Stimulated activated CD8-positive, alpha-beta memory T cell treated with anti-CD3 and anti-CD28 coated beads, Interleukin-12 subunit alpha, Interleukin-12 subunit beta, amount 100 ng/mL, for 24 hours (primary cell): Measurements from ENCODE around the gene CPLANE1.
"Not testable (repeated sequence)": the region's sequence is repeated elsewhere in the genome, so short reads cannot be mapped to it uniquely, and the experiment has no call there.

Experiments used
- DNase-seq: peaks from one replicate; pipeline ENCODE4 v3.0.0-alpha.2; 2020; ENCODE audit errors: extremely low read depth

The CPLANE1 gene

DNA sequence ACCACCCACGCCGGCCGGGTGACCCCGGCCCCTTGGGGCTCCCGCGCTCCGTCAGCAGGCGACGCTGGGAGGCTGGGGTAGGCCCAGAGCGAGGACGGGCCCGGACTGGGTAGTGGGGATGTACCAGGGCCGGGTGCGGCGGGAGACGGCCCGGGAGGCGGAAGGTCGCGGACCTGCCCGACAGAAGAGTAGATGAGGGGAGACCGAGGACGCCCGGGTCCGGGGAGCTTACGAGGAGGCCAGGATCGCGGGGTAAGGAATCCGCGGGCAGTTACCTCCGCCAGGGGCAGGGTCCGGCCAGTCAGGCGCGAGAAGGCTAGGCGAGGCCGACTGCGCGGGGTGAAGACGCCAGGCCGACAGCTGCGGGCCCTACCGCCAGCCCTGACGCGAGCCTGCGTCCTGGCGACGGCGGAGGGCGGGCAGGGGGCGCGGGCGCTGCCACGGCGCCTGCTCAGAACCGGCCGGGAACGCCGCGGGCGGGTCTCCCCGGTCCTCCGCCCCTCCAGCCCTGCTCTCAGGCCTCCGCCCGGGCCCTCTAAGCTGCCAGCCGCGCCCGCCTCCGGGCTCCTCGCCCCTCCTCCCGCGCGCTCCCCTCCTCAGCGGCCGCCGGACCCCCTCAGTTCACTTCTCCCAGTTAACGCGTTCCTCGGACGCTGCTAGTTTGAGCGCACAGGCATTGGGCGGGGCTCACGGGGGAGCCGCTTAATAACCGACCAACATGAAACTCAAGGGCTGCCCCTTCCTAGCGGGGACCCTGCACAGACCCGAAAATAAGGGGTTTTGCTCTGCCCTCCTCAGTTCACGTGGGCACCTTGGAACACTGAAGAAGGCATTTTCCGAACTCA, at the start of gene CPLANE1:
Gene CPLANE1 (minus strand): TSS at position 407 of the 845 bp plus-strand sequence. CDS start 1,678 bp downstream, outside the sequence.
- DNase-seq, result peak; percentile 30

DNA sequence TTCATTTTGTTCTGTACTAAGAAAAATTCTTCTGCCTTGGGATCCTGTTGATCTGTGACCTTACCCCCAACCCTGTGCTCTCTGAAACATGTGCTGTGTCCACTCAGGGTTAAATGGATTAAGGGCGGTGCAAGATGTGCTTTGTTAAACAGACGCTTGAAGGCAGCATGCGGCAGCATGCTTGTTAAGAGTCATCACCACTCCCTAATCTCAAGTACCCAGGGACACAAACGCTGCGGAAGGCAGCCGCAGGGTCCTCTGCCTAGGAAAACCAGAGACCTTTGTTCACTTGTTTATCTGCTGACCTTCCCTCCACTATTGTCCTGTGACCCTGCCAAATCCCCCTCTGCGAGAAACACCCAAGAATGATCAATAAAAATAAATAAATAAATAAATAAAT, 47.1 kb upstream of the CPLANE1 start:
- not testable (repeated sequence) for DNase-seq

DNA sequence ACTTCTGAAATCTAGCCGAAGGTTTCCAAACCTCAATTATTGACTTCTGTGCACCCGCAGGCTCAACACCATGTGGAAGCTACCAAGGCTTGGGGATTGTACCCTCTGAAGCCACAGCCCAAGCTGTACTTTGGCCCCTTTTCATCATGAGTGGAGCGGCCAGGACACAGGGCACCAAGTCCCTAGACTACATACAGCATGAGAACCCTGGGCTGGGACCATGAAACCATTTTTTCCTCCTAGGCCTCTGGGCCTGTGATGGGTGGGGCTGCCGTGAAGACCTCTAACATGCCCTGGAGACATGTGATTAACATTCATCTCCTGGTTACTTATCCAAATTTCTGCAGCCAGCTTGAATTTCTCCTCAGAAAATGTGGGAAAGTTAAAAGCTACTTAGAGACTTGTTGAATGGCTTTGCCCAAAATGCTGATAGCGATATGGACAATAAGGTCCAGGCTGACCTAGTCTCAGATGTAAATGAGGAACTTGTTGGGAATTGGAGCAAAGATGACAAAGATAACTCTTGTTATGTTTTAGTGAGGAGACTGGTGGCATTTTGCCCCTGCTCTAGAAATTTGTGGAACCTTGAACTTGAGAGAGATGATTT, 34.1 kb upstream of the CPLANE1 start:
- DNase-seq, result no peak

DNA sequence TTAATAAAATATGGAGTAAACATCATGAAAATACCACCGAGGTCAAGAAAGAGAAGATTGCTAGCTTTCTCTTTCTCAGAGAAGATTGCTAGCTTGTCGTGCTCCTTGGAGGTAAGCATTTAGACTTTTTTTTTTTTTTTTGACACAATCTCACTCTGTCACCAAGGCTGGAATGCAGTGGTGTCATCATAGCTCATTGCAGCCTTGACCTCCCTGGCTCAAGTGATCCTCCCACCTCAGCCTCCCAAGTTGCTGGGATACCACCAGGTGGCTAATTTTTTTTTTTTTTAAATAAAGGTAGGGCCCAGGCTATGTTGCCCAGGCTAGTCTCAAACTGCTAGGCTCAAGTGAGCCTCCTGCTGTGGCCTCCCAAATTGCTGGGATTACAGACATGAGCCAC, 26.3 kb upstream of the CPLANE1 start:
- DNase-seq, result no peak

DNA sequence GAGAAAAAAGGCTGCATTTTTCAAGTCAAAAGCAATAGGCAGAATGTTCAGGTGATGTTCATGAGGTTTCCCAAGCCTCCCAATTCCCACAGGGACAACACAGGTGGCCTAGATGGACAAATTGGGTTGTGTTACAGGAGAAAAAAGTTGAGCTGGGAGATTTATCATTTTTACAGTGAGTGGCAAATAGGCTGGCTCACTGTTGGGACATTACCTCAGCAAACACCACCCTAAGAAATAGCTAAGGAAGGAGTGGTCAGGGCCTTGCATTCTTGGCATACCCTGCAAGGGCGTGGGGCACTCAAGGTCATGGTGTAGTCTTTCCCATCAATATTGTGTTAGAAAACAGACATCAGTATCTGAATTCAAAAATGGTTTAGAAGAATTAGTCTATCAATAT, 23.3 kb upstream of the CPLANE1 start:
- DNase-seq, result no peak

DNA sequence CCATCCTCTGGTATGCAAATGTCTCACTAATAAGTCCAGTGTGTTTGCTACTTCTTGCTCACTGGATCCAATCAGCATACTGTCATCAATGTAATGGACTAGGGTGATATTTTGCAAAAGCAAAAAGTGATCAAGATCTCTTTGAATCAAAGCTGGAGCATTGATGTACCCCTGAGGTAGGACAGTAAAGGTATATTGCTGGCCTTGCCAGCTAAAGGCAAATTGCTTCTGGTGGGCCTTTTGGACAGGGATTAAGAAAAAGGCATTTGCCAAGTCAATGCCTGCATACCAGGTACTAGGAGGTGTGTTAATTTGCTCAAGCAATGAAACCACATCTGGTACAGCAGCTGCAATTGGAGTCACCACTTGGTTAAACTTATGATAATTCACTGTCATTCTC, 18.9 kb upstream of the CPLANE1 start:
- DNase-seq, result not testable (repeated sequence)

DNA sequence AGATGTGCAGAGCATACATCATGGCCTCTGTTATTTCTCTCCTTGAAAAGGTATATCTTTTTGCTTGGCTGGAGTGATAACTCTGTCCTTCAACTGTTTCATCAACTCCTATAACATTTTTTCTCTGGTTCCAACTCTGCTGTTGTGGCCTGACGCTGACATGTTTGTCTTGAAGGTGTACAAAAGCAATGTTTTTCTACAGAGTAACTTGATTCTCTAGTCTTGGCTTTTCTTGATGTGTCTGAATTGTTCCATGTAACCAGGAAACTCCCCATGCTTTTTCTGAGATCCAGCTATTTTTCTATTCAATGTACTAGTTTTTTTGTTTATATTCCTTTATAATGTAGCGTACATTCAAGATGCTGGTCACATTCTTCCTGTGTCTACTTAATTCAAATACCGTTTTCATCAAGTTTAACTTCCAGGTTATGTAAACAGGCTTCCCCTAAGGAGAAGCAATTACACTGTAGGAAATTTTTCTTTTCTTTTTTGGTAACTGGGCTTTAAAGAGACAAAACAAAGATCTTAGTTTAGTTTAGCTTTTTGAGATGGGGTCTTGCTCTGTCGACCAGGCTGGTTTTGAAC, 6.7 kb upstream of the CPLANE1 start:
- DNase-seq, result no peak

DNA sequence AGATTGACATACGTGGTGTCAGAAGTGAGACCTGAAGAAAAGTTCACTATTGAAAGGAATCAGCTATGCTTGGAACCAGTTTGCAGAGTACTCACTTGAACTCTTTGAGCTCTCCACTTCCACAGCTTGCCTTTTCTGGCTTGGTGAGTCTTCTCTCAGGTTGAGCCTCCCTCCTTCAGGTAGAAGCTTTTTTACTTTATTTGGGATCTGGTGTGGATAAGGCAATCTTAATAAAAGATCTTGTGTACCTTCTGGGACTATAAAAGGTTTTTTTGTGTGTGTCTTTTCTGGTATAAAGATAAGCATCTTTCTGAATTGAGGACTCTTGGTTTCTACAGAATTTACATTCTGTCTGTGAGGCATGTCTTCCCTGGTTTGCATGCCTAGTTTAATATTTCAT, 5.4 kb upstream of the CPLANE1 start:
- DNase-seq, result no peak

DNA sequence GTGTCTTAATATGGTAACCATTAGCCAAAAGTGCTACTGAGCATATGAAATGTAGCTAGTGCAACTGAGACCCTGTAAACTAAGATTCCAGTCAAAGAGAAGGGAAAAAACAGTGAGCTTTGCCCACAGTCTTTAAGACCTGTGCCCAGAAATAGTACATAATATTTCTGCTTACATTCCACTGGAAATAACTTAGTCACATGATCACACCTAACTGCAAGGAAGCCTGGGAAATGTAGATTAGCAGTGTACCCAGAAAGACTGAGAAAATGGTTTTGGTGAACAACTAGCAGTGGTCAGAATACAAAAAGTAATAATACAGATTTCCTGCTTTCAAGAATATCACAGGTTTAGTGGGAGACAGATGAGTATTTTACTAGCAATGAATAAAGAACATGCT, 2.5 kb upstream of the CPLANE1 start:
- no peak for DNase-seq

DNA sequence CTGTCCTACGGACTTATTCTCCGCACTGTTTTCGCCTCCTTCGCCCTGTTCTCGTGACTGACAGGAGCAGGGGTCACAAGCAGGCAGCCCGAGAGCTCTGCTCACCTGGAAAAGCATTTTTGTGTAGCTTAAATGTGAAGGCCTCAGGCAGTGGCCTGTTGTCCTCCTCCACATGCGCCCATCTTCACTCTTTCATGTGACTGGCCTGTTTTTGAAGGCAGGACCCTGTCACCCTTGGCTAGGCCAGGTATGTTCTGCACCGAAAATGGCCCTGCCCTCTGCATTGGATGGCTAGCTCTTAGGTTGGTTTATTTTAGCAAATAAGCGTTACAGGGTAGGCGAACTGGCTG, 614 bp upstream of the CPLANE1 start:
- DNase-seq, result no peak

DNA sequence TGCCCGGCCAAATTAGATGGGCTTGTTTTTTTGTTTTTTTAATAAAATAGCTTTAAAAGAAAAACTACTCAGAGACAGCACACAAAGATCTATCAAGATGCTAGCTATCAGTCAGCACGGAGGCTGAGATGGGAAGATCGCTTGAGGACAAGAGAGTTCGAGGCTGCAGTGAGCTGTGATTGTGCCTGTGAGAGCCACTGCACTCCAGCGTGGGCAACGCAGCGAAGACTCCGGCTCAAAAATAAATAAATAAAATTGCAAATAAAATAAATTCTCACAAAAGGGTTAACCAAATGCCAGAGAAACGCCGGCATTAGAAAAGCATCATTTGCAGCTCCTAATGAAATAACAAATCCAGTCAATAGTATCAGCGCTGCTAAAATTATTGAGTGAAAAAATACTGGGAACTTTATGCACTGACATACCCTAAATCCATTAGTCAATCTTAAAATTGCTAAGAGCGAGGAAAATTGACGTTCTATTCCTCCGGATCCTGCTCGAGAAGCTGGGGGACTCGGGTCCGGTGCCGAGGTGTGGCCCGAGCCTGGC, 681 bp downstream of the CPLANE1 start:
- DNase-seq, result no peak

DNA sequence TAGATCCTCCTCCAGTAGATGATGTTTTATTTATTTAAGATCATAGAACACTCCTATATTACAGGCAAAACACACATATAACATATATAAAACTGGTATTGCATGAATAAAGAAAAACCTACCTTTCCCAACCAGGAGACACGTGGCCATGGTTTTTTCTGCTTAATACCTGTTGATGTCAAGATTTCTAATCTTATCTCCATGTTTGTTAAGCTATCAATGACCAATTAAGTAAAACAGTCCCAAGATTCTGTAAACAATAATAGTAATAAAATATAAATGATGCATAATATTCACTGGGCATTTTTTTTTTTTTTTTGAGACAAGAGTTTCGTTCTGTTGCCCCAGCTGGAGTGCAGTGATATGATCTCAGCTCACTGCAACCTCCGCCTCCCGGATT, 1.7 kb downstream of the CPLANE1 start:
- DNase-seq, result no peak

DNA sequence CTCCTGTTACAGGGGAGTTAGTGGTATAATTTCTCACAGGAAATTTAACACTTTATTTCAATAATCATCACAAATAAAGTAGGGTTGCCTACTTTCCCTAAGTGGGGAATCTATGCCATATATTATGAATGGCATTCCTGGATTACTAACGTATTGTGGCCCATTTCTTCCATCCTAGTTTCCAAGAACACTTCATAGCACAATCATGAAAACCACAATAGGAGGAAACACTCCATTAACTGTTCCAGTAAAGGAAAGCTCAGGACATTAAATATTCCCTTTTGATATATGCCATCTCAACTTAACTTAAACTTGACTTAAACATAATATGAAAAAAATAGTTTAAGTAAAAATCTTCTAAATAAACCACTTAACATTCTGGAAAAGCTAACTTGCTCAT, 2.1 kb downstream of the CPLANE1 start:
- no peak for DNase-seq

DNA sequence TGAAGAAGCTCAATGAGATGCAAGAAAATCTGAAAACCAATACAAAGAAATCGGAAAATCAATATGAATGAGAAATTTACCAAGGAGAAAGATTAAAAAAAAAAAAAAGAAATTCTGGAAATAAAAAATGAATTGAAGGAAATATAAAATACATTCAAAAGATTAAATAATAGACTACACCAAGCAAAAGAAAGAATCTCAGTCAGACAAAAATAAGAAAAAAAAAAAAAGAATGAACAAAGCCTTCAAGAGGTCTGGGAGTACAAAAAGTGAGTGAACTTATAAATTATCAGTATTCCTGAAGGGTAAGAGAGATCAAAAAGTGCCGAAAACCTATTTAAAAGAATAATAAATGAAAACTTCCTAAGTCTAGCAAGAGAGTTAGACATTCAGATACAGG, 14.9 kb downstream of the CPLANE1 start:
- no peak for DNase-seq

DNA sequence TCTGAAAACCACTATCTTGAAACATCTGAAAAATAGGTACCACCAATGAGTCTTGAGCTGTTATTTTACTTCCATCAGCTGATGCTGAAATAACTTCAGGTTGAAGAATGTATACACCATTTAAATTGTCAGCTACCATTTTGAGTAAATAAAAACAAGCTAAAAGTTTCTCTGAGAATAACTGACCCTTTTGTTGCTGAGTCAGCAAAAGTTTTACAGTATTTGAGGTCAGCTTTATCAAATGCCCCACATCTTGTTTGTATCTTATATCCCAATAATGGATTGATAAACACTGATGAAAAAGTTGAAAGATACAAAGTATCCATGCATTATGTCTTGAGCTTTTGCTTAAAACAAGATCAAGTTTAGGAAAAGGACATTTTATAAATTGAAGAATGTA, 22.8 kb downstream of the CPLANE1 start:
- no peak for DNase-seq

DNA sequence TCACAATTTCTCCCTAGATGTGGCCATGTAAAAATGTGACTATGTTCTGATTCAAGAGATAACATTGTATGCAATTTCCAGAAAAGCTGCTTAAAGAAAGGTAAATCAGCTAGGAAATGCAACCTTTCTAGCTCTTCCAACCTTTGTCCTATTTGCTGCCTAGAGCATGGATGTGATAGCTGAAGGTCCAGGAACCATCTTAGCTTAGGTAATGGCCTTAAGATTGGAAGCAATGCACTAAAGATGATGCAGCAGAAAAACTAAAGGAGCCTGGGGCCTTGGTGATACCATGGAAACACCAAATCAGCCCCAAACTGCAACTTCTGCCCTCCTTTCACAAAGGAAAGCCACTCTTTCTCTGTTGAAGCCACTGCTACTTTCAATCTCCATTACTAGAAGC, 27.0 kb downstream of the CPLANE1 start:
- no peak for DNase-seq

DNA sequence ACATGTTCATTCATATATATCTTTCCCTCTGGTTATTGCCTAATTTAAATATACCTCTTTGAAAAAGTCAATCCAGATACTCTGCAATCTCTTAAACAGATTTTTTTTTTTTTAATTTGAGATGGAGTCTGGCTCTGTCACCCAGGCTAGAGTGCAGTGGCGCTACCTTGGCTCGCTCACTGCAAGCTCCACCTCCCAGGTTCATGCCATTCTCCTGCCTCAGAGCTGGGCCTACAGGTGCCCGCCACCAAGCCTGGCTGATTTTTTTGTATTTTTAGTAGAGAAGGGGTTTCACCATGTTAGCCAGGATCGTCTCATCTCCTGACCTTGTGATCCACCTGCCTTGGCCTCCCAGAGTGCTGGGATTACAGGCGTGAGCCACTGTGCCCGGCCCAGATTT, 28.8 kb downstream of the CPLANE1 start:
- not testable (repeated sequence) for DNase-seq

DNA sequence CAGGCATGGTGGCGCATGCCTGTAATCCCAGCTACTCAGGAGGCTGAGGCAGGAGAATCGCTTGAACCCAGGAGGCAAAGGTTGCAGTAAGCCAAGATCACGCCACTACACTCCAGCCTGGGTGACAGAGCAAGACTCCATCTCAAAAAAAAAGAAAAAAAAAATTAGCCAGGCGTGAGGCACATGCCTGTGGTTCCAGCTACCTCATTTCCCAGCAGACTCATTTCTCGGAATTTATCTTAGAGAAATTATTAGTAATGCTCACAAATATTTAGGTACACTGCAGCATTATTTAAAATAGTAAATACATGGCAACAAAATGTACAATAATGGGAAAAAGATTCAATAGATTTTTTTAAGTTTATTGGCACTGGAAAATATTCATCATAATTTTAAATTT, 29.8 kb downstream of the CPLANE1 start:
- DNase-seq, result not testable (repeated sequence)

DNA sequence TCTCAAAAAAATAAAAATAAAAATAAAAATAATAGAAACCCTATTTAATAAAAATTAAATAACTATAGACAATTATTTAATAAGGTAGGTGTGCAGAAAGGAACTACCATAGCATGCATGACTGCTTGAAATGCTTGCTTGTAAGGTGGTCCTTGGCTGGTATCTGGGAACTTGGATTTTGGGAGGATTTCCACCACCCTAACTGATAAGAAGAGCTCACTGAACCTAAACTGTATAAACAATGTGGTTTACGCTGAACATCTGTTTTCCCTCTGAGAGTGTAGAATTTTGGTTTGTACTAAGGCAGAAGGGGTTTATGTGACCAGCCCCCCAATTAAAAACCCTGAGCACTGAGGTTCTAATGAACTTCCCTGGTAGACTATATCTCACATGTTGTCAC, 31.2 kb downstream of the CPLANE1 start:
- no peak for DNase-seq

DNA sequence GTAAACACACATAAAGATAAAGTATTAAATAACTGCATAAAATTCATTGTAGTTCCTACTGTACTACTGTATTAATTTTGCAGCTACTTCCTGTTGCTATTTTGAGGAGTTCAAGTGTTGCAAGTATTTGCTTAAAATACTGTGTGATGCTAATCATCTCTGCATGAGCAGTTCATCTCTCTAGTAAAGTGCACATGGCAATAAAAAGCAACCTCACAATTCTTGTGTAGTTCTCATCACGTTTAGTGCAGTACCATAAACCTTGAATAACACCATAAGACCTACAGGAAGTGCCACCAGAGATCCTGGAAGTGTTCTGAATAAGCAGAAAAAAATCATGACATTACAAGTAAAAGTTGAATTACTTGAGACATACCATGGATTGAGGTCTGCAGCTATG, 34.6 kb downstream of the CPLANE1 start:
- no peak for DNase-seq

DNA sequence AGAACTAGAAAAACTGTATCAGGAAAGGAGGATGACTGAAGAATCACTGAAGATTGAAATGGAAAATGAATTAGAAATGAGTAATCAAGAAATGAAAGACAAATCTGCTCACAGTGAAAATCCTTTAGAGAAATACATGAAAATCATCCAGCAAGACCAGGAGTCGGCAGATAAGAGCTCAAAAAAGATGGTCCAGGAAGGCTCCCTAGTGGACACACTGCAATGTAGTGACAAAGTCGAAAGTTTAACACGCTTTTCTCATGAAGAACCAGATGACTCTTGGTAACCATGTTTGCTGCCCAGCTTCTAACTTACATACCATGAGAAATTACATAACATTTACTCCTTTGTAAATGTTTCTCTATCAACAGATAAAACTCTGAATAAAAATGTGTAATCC, 37.1 kb downstream of the CPLANE1 start:
- no peak for DNase-seq

DNA sequence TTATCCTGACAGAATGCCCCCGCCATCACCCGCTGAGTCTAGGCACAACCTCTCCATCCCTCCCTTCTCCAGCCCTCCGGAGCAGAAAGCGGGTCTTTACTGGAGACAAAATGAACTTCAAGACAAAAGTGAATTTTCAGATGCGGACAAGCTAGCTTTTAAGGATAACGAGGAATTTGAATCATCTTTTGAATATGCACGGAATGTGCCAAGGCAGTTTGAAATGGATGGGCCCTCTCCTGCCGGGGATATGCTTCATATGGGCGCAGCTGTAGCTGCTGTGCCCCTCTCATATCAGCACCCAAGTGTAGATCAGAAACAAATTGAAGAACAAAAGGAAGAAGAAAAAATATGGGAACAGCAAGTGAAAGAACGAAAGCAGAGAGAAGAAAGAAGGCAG, 37.5 kb downstream of the CPLANE1 start:
- DNase-seq, result no peak
